Measurements from ENCODE around the gene ZMYM3.

ZMYM3 gene

GRCh38 chrX:71214152-71214551 is 39.8 kb downstream of the ZMYM3 start:
- DNase-seq (ENCODE audit: low read depth): no peak

- DNase-seq (ENCODE audit: low read depth): no peak
Measured at GRCh38 chrX:71212536-71212935, 41.4 kb downstream of the ZMYM3 start.

DNA sequence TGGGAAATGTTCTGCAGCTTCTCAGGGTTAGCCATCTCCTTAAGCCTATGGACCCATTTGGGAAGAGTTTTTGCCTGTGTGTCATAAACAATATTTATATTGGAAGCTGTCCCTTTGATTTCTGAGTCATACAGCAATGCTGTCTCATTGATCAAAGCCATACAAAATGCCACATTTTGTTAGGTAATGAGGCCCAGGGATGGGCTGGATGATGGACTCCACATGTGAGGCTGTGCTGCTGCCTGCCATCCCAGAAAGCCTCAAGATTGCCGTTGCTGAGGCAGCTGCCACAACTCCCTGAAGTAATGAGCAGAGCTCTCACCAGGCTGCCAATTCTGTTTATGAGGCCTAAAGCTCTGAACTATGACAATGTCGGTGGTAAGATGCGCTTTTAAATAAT is 43.1 kb downstream of the ZMYM3 start:
- no peak for DNase-seq (ENCODE audit: low read depth)

DNA sequence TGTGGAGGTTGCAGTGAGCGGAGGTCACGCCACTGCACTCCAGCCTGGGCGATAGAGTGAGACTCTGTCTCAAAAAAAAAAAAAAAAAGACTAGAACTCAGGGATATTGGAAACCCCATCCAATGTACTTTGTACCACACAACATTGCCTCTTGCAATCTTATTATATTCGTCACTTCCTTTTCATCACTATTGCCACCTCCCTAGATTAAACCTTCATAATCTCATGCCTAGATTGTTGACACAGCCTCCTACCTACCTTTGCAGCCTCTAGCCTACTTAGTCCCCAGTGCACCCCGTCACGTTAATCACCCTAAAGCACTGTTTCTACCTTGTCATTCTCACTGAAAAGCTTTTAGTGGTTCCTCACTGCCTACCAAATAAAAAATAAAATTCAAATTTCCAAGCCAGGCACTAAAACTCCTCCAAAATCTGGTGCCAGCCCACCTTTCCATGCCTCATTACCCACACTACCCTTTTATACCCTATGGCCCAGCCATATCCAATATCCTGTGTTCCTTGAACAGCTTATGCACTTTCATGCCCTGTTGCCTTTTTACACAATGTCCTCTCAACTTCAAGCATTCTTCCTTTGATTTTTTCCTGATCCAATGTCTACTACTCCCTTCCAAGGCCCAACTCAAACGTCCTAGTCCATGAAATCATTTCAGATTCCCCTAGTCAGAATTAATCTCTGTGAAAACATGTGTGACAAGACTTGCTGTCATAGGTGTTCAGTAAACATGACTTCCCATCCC is 54.5 kb downstream of the ZMYM3 start:
- no peak for DNase-seq (ENCODE audit: low read depth)

DNA sequence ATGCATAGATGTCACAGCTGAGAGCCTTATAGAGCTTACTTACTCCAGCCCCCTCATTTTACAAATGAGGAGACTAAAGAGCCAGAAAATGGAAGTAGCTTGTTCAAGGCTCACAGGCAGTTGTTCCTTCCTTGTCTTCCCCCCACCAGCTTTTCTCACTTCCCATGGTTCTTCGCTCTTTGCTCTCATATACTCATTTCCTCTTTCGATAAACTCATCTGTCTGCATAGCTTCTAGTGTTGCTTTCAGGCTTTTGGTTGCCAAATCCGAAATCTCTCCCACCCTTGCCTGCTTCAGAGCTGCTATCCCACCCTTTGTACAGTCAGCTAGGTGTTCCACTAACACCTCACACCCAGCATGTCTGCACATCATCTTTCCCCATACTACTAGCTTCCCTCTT is 55.9 kb downstream of the ZMYM3 start:
- no peak for DNase-seq (ENCODE audit: low read depth)

DNA sequence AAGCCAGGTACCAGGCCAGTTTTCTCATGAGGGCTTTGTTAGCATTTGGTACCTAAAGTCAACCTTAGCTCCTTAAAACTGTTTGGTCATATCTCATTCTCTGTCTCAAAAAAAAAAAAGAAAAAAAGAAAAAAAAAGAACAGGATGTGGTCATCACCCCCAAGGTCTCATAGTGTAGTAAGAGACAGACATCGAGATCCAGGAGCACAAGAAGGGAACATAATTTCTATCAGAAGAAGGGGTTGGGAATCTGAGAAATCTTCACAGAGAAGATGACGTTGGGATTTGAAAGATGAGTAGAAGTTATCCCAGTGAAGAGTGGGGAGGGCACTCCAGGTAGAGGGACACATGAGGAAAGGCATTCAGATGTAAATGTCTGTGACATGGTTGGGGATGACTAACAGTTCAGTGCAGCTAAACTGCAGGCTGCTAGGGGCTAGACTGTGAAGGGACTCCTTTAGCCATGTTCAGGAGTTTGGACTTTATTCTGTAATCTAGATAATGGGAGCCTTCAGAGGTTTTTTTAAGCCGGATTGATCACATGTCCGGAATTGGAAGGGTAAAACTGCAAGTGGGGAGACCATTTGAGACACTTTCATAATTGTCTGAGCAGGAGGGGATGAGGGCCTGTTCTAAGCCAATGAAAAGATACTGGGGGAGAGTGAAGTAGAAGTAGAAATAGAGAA is 57.8 kb downstream of the ZMYM3 start:
- no peak for DNase-seq (ENCODE audit: low read depth)

DNA sequence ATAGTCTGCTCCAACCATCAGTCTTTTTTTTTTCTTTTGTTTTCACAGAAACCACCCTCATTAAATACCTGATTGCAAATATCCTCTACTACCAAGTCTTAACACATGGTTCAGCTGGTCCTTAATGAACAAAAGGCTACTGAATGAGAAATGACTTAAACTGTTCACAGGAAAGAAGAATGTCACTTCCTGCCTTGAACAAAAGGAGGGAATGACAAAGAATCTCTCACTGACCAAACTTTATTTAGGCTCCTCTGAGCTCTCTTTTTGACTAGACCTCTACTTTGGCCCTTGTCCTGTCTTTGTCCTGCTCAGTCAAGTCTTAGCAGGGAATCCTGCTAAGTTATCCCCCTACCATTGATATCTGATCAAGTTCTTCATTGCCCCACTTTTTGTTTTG is 62.7 kb downstream of the ZMYM3 start:
- DNase-seq (ENCODE audit: low read depth): no peak

Measured in stimulated activated CD8-positive, alpha-beta memory T cell treated with anti-CD3 and anti-CD28 coated beads, Interleukin-12 subunit alpha, Interleukin-12 subunit beta, amount 100 ng/mL, for 1 hour (primary cell).